GM19455 (cell line): Measurements from ENCODE around the gene SLCO3A1.
"Not testable (repeated sequence)": the region's sequence is repeated elsewhere in the genome, so short reads cannot be mapped to it uniquely, and the experiment has no call there.

Source experiments
- ATAC-seq: cut with Tn5 transposase; IDR thresholded peaks from one replicate; pipeline ENCODE4 v1.9.1; 2021; ENCODE audit not compliant: unreplicated experiment

Gene SLCO3A1

DNA sequence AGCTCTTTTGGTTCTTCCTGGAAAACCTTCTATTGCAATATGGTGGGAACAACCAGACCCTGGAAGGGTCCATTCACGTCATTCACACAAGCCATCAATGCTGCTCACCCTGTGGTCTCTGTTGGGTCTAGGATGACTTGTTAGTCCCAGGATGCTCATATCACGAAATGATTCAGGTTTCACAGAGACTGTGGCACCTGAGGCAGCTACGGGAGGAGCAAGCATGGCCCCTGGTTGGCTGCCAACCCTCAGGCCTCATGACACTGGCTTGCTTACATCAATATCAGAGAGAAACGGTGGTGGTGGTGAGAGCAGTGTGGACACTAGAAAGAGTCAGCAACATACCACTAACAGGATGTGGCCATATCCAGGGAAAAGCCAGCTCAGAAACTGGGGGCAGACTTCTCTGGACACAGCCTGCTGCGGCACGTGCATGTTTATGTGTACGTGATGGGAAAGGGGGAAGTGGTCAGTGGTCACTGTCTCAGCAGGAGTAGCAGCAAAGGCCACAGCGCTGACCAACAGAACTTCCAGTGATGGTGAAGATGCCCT lies 331.2 kb downstream of the SLCO3A1 start:
- no peak for ATAC-seq

DNA sequence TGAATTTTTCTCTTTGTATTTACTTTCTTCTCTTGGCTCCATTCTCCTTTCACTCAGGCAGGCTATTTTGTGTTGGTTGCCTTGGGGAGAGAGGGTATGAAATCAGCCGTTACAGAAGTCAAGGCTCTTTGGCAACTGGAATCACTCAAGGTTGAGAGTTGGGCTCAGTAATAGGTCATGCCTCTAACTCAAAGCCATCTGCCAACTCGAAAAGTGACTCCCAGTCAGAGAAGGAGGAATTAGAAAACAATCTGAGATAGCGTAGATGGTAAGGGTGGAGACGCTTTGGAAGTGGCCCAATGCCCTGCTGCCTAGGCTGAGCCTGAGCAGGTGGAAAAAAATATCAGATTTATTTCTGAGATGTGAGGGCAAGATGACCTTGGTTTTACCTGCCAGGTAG lies 334.5 kb downstream of the SLCO3A1 start:
- ATAC-seq, result no peak

DNA sequence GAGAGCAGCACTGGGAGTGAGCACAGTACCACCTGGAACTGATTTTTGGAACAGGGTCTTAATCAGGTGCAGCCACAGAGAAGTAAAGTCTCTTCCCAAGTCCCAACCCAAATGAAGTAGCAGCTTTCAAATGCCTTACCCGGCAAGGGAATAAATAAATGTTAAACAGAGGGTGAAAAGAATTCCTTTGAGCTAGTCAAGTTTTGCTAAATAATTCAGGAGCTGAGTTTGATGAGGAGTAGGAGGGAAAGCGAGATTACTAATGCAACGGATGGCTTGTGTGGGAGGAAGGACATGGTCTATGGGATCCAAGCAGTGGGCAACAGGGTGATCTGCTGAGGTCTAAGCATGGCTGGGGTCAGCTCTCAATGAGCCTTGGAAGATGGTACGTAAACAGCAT lies 335.7 kb downstream of the SLCO3A1 start:
- no peak for ATAC-seq

DNA sequence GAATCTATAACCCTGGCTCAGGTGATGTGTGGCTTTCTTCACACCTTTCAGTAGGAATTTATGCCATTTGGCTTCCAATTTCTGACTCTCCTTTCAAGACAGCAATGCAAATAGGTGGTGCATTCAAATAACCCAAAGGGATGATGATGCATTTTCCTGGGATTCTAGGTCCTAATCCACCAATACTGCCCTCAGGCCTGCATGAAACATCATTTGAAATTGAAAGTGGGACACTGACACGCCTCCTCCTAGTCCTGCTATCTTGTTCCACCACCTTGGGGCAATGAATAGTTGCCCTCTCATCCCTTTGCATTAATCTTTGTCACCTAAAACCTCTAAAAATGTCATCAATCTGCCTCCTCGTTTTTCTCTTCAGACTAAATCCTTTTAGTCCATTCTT lies 341.7 kb downstream of the SLCO3A1 start:
- no peak for ATAC-seq

DNA sequence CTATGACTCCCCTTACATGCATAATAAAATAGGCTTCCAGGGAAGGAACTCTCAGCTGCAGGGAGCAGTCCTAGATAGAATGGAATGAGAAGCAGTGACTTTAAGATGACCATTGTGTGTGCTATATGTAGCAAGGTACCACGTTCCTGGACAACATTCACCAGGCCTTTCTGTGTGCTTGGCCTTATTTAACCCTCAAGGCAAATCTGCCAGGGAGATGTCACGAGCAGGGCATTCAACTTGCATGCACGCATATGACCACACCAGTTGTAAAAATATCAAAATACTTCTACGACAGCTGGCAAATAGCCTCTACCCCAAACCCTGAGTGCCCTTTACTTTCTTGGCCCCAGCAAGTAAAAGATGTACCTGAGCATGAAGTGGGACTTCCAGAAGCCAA lies 342.8 kb downstream of the SLCO3A1 start:
- ATAC-seq, result no peak

DNA sequence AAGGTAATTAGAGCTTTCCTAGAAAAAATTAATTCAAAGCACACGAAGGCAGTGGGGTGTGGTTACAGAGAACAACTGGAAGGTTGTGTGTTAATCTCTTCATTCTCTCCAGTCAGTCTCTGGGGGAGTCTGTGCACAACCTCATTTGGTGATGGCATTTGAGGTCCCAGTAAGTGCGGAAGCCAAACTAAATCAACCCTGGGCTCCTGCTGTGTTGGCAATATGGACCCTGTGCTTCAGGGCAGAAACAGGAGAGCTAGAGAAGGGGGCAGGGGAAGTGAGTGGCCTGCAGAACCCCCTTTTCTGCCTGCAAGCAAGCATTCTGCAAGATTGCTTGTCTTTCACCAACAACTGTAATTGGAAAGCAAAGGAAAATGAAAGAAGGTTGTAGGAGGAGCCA lies 344.2 kb downstream of the SLCO3A1 start:
- ATAC-seq, result no peak

DNA sequence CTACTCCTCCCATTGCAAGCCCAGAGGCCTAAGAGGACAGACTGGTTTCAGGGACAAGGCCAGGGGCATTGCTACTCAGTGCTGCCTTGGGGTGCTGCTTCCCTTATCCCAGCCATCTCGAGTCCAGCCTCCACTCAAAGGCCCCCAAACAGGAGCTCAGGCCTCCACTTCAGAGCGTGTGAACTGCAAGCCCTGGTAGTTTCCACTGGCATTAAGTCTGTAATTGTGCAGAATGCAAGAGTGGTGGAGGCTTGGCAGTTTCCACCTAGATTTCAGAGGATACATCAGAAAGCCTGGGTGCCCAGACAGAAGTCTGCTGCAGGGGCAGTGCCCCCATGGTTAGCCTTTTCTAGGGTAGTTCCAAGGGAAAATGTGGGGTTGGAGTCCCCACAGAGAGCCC lies 347.4 kb downstream of the SLCO3A1 start:
- ATAC-seq, result no peak

DNA sequence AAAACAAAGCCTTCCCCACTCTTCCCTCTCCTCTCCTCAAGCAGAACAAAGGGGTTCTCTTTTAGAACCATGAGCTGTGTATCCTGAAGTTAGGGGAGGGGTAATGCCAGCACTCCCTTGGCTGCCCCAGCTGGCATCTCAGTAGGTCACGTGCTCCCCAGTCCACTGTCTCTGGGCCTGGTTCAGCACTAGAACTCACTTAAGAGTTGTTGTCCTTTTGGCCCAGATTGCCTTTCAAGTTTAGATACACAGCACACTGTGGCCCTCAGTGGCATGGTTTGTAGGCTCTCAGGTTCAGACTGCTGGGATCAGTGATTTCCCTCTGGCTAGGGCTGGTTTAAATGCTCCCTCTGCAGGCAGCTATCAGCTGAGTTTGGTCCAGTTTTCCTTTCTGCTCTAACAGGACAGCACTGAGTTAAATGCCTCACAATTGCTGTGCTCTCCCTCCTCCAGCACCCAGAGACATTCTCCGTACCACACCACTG lies 351.8 kb downstream of the SLCO3A1 start:
- no peak for ATAC-seq

DNA sequence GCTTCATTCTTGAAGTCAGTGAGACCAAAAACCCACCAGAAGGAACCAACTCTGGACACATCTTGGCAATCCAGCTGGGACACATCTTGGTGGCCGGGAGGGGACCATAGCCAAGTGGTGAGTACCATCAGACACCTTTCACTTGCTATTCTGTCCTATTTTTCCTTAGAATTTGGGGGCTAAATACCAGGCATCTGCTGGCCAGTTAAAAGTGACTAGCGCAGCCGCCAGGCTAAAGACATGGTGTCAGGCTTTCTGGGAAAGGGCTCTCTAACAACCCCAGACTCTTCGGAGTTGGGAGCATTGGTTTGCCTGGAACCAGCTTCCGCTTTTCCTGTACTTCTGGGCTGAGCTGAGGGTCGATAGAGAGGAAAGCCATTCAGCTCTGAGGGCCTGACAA lies 354.1 kb downstream of the SLCO3A1 start:
- not testable (repeated sequence) for ATAC-seq
